Measurements from ENCODE around the gene USP48. TPM values are rescaled to one million over a fixed set of nuclear protein-coding genes. Genes with fewer than 3 reads are reported as not detected.

The USP48 gene
- total RNA-seq, 1 donor from 2014 or later = 67.5 TPM

DNA sequence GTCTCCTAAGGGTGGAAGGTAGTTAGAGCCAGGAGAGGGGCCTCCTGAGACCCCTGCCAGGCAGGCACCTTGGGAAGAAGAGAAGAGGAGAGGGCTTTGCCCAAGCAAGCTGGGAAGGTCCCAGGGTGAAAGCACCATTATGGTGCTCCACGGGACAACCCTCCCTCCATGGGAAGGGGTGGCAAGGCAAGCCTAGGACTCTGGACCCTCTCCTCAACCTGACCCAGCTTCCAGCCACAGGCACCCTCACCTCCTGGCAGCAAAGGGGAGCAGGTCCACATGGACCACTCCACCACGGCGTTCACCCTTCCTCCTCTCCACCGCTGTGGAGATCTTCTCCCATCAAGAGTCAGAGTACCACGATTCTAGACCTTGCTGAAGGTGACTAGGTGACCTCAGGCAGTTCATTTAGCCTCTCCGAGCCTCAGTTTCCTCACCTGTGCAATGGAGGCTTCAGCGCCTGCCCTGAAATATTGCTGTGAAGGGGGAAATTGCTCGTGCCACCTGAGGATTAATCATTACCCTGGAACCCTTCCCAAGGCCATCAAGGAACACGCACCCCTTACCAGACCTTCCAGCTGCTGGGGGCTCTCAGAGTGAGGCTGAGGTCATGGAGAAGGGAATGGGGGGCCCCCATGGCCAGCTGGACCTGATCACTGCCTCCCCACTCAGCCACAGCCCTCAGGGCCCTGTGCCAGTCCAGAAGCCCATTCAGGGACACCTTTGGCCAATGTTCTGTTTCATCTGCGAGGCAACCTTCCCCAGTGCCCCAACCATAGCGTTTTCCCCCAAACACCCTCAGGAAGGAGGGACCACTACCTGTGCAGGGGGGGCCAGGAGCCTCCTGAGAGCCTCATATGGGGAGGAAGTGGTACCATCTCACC is 115.4 kb downstream of the USP48 start:
- intact Hi-C loops (cut with DNase I) = no loop called here
- H3K4me3 ChIP-seq = no peak overlapping the region
- H3K4me1 ChIP-seq = peaks cover 33% of the 10 kb centered on the region
- peaks cover 5% of the 10 kb centered on the region for H3K27me3 ChIP-seq
- H3K27ac ChIP-seq = no peak overlapping the region
- no peak for DNase-seq (ENCODE audit: extremely low spot score in 2 of 2)
- H3K9me3 ChIP-seq = no peaks in the 10 kb centered on the region
- no peaks in the 10 kb centered on the region for H3K36me3 ChIP-seq
- TF ChIP-seq POLR2A (IDR thresholded peaks at IDR 0.05) (no peak), POLR2AphosphoS5 (IDR thresholded peaks at IDR 0.05; ENCODE audit: insufficient read depth in 1 of 2, low read depth in 1 of 2) (no peak)

DNA sequence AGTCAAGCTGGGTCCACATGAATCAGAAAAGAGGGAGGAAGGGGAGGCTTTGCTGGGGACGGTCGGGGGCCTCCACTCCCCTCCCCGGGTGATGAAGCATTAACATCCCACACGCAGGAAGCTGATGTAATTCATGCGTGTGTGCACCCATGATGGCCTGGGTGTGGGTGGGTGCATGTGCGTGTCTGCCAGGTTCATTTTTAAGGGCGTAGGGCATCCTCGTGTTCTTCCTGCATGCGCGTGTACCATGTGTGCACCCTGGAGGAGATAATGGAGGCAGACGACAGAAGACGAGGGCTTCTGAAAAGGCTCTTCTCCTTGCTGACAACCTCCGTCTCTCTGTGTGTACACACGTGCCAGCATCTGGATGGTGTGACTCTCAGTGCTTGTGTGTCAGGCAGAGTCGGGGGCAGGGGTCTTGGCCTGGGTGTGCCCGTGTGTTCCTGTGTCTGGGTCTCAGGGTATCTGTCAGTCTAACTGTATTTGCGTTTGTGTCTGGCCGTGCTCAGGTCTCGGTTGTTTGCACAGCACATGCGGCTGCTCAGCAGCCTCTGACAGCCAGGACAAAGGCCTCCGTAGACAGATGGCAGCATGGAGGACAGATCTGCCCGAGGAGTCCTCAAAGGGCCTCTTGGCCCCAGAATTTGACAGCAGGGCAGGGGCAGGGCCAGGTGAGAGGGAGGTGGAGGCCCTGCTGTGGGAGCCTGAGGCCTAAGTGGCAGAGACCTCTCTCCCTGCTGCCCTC is 116.2 kb downstream of the USP48 start:
- Histone ChIP-seq H3K27ac (no peak overlapping the region), H3K4me1 (peaks cover 24% of the 10 kb centered on the region), H3K9me3 (no peaks in the 10 kb centered on the region), H3K27me3 (peaks cover 5% of the 10 kb centered on the region), H3K36me3 (no peaks in the 10 kb centered on the region), H3K4me3 (no peak overlapping the region)
- intact Hi-C loops (cut with DNase I) = no loop called here
- TF ChIP-seq POLR2AphosphoS5 (IDR thresholded peaks at IDR 0.05; ENCODE audit: insufficient read depth in 1 of 2, low read depth in 1 of 2) (no peak), POLR2A (IDR thresholded peaks at IDR 0.05) (no peak)
- TF ChIP-seq, protein P1, sequence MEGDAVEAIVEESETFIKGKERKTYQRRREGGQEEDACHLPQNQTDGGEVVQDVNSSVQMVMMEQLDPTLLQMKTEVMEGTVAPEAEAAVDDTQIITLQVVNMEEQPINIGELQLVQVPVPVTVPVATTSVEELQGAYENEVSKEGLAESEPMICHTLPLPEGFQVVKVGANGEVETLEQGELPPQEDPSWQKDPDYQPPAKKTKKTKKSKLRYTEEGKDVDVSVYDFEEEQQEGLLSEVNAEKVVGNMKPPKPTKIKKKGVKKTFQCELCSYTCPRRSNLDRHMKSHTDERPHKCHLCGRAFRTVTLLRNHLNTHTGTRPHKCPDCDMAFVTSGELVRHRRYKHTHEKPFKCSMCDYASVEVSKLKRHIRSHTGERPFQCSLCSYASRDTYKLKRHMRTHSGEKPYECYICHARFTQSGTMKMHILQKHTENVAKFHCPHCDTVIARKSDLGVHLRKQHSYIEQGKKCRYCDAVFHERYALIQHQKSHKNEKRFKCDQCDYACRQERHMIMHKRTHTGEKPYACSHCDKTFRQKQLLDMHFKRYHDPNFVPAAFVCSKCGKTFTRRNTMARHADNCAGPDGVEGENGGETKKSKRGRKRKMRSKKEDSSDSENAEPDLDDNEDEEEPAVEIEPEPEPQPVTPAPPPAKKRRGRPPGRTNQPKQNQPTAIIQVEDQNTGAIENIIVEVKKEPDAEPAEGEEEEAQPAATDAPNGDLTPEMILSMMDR (IDR thresholded peaks at IDR 0.05) = no peak
- no peak for DNase-seq (ENCODE audit: extremely low spot score in 2 of 2)

DNA sequence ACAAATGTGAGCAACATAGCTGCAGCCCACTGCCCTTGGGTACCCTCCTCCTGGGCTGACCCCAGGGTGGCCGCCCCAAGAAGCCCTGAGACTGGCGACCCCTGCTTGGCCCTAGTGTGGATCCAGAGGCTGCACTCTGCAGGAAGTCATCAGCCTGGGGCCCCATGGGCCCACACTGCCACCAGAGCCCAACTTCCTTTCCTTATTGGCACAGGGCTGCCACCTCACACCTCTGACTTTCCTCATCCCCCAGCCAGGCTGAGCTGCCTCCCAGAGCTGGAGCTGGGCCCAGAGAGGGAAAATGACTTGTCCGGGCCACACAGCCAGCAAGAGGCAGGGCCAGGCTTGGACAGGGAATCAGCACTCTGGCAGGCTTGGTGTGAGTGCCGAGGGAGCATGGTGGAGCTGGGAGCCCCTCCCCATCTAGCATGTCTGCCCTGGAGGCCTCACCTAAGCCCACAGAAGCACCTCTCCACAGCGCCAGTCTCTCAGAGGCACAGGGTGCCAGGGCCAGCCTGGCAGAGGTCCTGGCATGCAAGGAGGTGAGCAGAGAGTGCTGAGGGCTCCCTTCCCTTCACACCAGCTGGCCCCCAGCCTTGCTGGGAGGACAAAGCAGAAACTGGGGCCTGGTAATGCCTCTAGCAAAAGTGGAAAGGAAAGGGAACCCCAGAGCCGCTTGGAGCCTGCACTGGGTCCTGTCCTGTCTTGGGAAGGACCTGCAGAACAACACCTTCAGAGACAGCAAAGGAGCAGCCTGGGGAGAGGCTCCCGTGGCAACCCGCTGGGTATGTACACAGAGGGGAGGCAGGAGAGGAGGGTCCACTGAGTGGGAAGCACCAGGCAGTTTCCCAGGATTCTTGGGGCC is 117.0 kb downstream of the USP48 start:
- Histone ChIP-seq H3K4me1 (peaks cover 22% of the 10 kb centered on the region), H3K27ac (no peak overlapping the region), H3K27me3 (peaks cover 5% of the 10 kb centered on the region), H3K4me3 (no peak overlapping the region), H3K36me3 (no peaks in the 10 kb centered on the region), H3K9me3 (no peaks in the 10 kb centered on the region)
- intact Hi-C loops (cut with DNase I) = no loop called here
- no peak for DNase-seq (ENCODE audit: extremely low spot score in 2 of 2)
- TF ChIP-seq, protein P1 (IDR thresholded peaks at IDR 0.05) = no peak
- TF ChIP-seq POLR2A (IDR thresholded peaks at IDR 0.05) (no peak), POLR2AphosphoS5 (IDR thresholded peaks at IDR 0.05; ENCODE audit: insufficient read depth in 1 of 2, low read depth in 1 of 2) (no peak)

DNA sequence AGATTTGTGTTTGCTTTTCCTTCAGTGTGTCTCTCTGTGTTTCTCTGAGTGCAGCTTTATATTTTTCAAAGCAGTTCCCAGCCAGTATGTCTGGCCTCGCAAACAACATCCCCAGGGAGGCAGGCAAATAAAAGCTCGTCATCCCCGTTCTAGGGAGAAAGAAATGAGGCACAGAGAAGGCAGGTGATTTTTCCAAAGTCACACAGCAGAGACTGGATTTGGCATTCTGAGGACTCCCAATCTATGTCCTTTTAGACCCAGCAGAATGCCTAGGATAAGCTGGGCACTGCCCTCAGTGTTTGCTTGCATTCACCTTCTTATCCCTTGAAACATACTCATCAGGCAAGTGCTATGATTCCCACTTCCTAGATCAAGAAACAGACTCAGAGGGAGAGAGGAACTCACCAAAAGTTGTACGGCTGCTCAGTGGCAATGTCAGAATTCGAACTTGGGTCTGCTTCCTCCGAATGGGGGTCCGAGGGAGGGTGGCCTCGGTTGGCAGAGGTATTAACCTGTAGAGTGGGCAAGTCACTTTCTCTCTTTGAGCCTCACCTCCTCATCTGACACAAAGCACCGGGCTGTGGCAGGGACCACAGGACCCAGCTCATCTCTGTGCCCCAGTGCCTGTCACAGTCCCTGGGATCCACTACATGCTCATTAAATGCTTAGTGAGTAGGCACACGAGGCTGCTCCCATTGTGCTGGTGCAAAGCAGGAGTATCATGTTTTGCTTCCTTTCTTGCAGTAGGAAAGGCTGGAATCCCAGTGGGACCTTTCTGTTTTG is 118.0 kb downstream of the USP48 start:
- H3K4me1 ChIP-seq = peaks cover 19% of the 10 kb centered on the region
- H3K36me3 ChIP-seq = no peaks in the 10 kb centered on the region
- no peak for DNase-seq (ENCODE audit: extremely low spot score in 2 of 2)
- no peak overlapping the region for H3K27ac ChIP-seq
- H3K4me3 ChIP-seq = no peak overlapping the region
- intact Hi-C loops (cut with DNase I) = no loop called here
- TF ChIP-seq POLR2A (IDR thresholded peaks at IDR 0.05) (no peak), POLR2AphosphoS5 (IDR thresholded peaks at IDR 0.05; ENCODE audit: insufficient read depth in 1 of 2, low read depth in 1 of 2) (no peak)
- TF ChIP-seq, protein P1 (IDR thresholded peaks at IDR 0.05) = no peak
- H3K27me3 ChIP-seq = peaks cover 5% of the 10 kb centered on the region
- H3K9me3 ChIP-seq = no peaks in the 10 kb centered on the region

All from vagina (tissue), 2 donors.